ENCODE measurements around the gene ZNF423. TPM values are rescaled to one million over a fixed set of nuclear protein-coding genes. Genes with fewer than 3 reads are reported as not detected.

ZNF423 gene
- total RNA-seq, 6 experiments from 2014 or later: not detected

- H3K4me1 Mint-ChIP-seq (ENCODE audit: low read depth): no peaks in the 10 kb centered on the region
- H3K9me3 Mint-ChIP-seq: peaks cover 13% of the 10 kb centered on the region; the same call in 1 of the 2 replicates
- TF ChIP-seq CTCF (IDR thresholded peaks at IDR 0.05): no peak
- no peak overlapping the region for H3K27ac Mint-ChIP-seq
- H3K36me3 Mint-ChIP-seq (ENCODE audit: low read depth): no peaks in the 10 kb centered on the region
- H3K27me3 Mint-ChIP-seq (ENCODE audit: insufficient read depth): no peaks in the 10 kb centered on the region; the same call in 1 of the 2 replicates
- no peak for DNase-seq
- no peak overlapping the region for H3K4me3 Mint-ChIP-seq
These were observed 275.1 kb downstream of the ZNF423 start for GRCh38 chr16:49580751-49581303.

- Mint-ChIP-seq H3K27ac (no peak overlapping the region), H3K4me3 (no peak overlapping the region), H3K4me1 (ENCODE audit: low read depth) (no peaks in the 10 kb centered on the region), H3K36me3 (ENCODE audit: low read depth) (no peaks in the 10 kb centered on the region), H3K27me3 (ENCODE audit: insufficient read depth) (no peaks in the 10 kb centered on the region; the same call in 1 of the 2 replicates), H3K9me3 (peaks cover 17% of the 10 kb centered on the region; the same call in 1 of the 2 replicates)
- DNase-seq: no peak
- no peak for TF ChIP-seq CTCF (IDR thresholded peaks at IDR 0.05)
These were observed 277.4 kb downstream of the ZNF423 start for GRCh38 chr16:49578435-49579024.

- no peak for TF ChIP-seq CTCF (IDR thresholded peaks at IDR 0.05)
- no peak for DNase-seq
- Mint-ChIP-seq H3K27me3 (ENCODE audit: insufficient read depth) (no peaks in the 10 kb centered on the region; the same call in 1 of the 2 replicates), H3K27ac (no peak overlapping the region), H3K9me3 (peaks cover 17% of the 10 kb centered on the region; the same call in 1 of the 2 replicates), H3K4me3 (no peak overlapping the region), H3K36me3 (ENCODE audit: low read depth) (no peaks in the 10 kb centered on the region), H3K4me1 (ENCODE audit: low read depth) (no peaks in the 10 kb centered on the region)
These were observed 277.9 kb downstream of the ZNF423 start for GRCh38 chr16:49578018-49578417.

- TF ChIP-seq CTCF (IDR thresholded peaks at IDR 0.05): no peak
- no peak for DNase-seq
These were observed 279.0 kb downstream of the ZNF423 start for GRCh38 chr16:49576941-49577340.

GRCh38 chr16:49576173-49576494 is 279.8 kb downstream of the ZNF423 start:
- DNase-seq: no peak
- Mint-ChIP-seq H3K36me3 (ENCODE audit: low read depth) (no peaks in the 10 kb centered on the region), H3K4me3 (no peak overlapping the region), H3K4me1 (ENCODE audit: low read depth) (no peaks in the 10 kb centered on the region), H3K27ac (no peak overlapping the region), H3K9me3 (peaks cover 17% of the 10 kb centered on the region; the same call in 1 of the 2 replicates), H3K27me3 (ENCODE audit: insufficient read depth) (peaks cover under 1% of the 10 kb centered on the region; the same call in 1 of the 2 replicates)
- TF ChIP-seq CTCF (IDR thresholded peaks at IDR 0.05): no peak

More at GRCh38 chr16:49576941-49577340, 279.0 kb downstream of the ZNF423 start:
- Mint-ChIP-seq H3K36me3 (ENCODE audit: low read depth) (no peaks in the 10 kb centered on the region), H3K4me3 (no peak overlapping the region), H3K27ac (no peak overlapping the region), H3K9me3 (peaks cover 17% of the 10 kb centered on the region; the same call in 1 of the 2 replicates), H3K27me3 (ENCODE audit: insufficient read depth) (no peaks in the 10 kb centered on the region; the same call in 1 of the 2 replicates), H3K4me1 (ENCODE audit: low read depth) (no peaks in the 10 kb centered on the region)
